Liver (tissue), 9 donors: Measurements from ENCODE around the gene WWC2. TPM values are rescaled to one million over a fixed set of nuclear protein-coding genes. Genes with fewer than 3 reads are reported as not detected.

ENCODE experiments used
- DNase-seq: peaks from one replicate; pipeline ENCODE4 v3.0.0-alpha.2; 2017; ENCODE audit warnings: low spot score
- H3K27ac ChIP-seq, 2 donors: one replicate each; pipeline ENCODE4 v1.7.0; 2013; ENCODE audit warnings: inconsistent platforms in 2 of 2, low read length in 2 of 2, control low read depth in 1 of 2, low read depth in 1 of 2, mild to moderate bottlenecking in 1 of 2
- H3K27me3 ChIP-seq, 4 donors: one replicate each; pipeline versions ENCODE4 v1.6.1 to v1.7.0; 2013; ENCODE audit warnings: low read length in 3 of 4, inconsistent platforms in 1 of 4, mild to moderate bottlenecking in 1 of 4, moderate library complexity in 1 of 4; ENCODE audit not compliant: control insufficient read depth in 4 of 4, insufficient read depth in 4 of 4
- H3K36me3 ChIP-seq, 4 donors: one replicate each; pipeline versions ENCODE4 v1.6.1 to v1.7.0; 2013; ENCODE audit warnings: low read length in 3 of 4, mild to moderate bottlenecking in 3 of 4, low read depth in 1 of 4, moderate library complexity in 1 of 4; ENCODE audit not compliant: control insufficient read depth in 4 of 4, insufficient read depth in 3 of 4
- H3K4me1 ChIP-seq, 4 donors: one replicate each; pipeline versions ENCODE4 v1.6.1 to v1.7.0; 2013; ENCODE audit warnings: low read length in 3 of 4, mild to moderate bottlenecking in 3 of 4, moderate library complexity in 1 of 4; ENCODE audit not compliant: control insufficient read depth in 4 of 4, insufficient read depth in 4 of 4
- H3K4me3 ChIP-seq, 3 donors: one replicate each; pipeline versions ENCODE4 v1.6.1 to v1.7.0; 2013; ENCODE audit warnings: low read length in 3 of 3, control low read depth in 1 of 3, low read depth in 1 of 3, mild to moderate bottlenecking in 1 of 3
- H3K9ac ChIP-seq, 2 donors: one replicate each; pipeline ENCODE4 v1.7.0; 2013; ENCODE audit warnings: low read length in 2 of 2, mild to moderate bottlenecking in 2 of 2, moderate library complexity in 2 of 2, control low read depth in 1 of 2, low read depth in 1 of 2
- H3K9me3 ChIP-seq, 4 donors: one replicate each; pipeline versions ENCODE4 v1.6.1 to v1.7.0; 2013; ENCODE audit warnings: low read length in 3 of 4; ENCODE audit not compliant: control insufficient read depth in 4 of 4
- EGR1 ChIP-seq, 2 donors: IDR thresholded peaks; 2 replicates each; pipeline ENCODE4 v1.6.1; 2016 to 2018; ENCODE audit warnings: antibody characterized with exemption in 2 of 2, low read depth in 2 of 2
- FOXA1 ChIP-seq: IDR thresholded peaks from 2 replicates; pipeline ENCODE4 v1.6.1; 2016; ENCODE audit warnings: antibody characterized with exemption
- FOXA2 ChIP-seq: IDR thresholded peaks from 2 replicates; pipeline ENCODE4 v1.6.1; 2016; ENCODE audit warnings: antibody characterized with exemption
- GABPA ChIP-seq, 2 donors: IDR thresholded peaks in 1 of 2; conservative IDR thresholded peaks in 1 of 2; 2 replicates each; pipeline ENCODE4 v1.6.1; 2016; ENCODE audit warnings: antibody characterized with exemption in 2 of 2, mild to moderate bottlenecking in 1 of 2, moderate library complexity in 1 of 2
- HNF4A ChIP-seq, 2 donors: conservative IDR thresholded peaks; 2 replicates each; pipeline ENCODE4 v1.6.1; 2016; ENCODE audit warnings: antibody characterized with exemption in 2 of 2, mild to moderate bottlenecking in 2 of 2
- HNF4G ChIP-seq: IDR thresholded peaks from 2 replicates; pipeline ENCODE4 v1.6.1; 2016; ENCODE audit warnings: antibody characterized with exemption
- JUND ChIP-seq, 2 donors: IDR thresholded peaks; 2 replicates each; pipeline ENCODE4 v1.6.1; 2016; ENCODE audit warnings: antibody characterized with exemption in 2 of 2
- NR2F2 ChIP-seq: IDR thresholded peaks from 2 replicates; pipeline ENCODE4 v1.6.1; 2016; ENCODE audit warnings: antibody characterized with exemption
- RAD21 ChIP-seq, 2 donors: IDR thresholded peaks; 2 replicates each; pipeline ENCODE4 v1.6.1; 2016; ENCODE audit warnings: antibody characterized with exemption in 2 of 2, mild to moderate bottlenecking in 2 of 2
- RXRA ChIP-seq, 2 donors: IDR thresholded peaks; 2 replicates each; pipeline ENCODE4 v1.6.1; 2017 to 2018; ENCODE audit warnings: antibody characterized with exemption in 2 of 2, mild to moderate bottlenecking in 1 of 2
- SP1 ChIP-seq: IDR thresholded peaks from 2 replicates; pipeline ENCODE4 v1.6.1; 2018; ENCODE audit warnings: antibody characterized with exemption, mild to moderate bottlenecking
- TAF1 ChIP-seq: conservative IDR thresholded peaks from 2 replicates; pipeline ENCODE4 v1.6.1; 2016; ENCODE audit warnings: antibody characterized with exemption, mild to moderate bottlenecking
- YY1 ChIP-seq: IDR thresholded peaks from 2 replicates; pipeline ENCODE4 v1.6.1; 2016; ENCODE audit warnings: antibody characterized with exemption, mild to moderate bottlenecking
- WGBS: extraction: QIAGEN DNeasy Blood & Tissue Kit; methylation state at CpG from one replicate; pipeline ENCODE4 v1.1.7; 2013; 5-methylcytosine and 5-hydroxymethylcytosine counted together
- polyA plus RNA-seq, 2 donors: library from polyadenylated mRNA; stranded (reverse) in 1 of 2; unstranded in 1 of 2; fragments of 200-250 nt in 1 of 2; fragments of >200 nt in 1 of 2; fragmentation: Nextera tagmentation in 1 of 2; extraction: Ambion mirVana in 1 of 2; gene quantifications; one replicate each; pipeline versions ENCODE4 v1.2.1 to v1.2.3, GENCODE V29; 2013 to 2015
- total RNA-seq, 2 donors: library from RNA; depleted of rRNA; stranded (reverse); fragments of >200 nt; gene quantifications; one replicate each; pipeline ENCODE4 v1.2.3, GENCODE V29; 2014
- TF ChIP-seq, protein P1 (sequence below): IDR thresholded peaks from 2 replicates; pipeline ENCODE4 v1.6.1; 2016; ENCODE audit warnings: antibody characterized with exemption, mild to moderate bottlenecking
- TF ChIP-seq, protein P2 (sequence below): IDR thresholded peaks from 2 replicates; pipeline ENCODE4 v1.6.1; 2016; ENCODE audit warnings: antibody characterized with exemption
- TF ChIP-seq, protein P3 (sequence below): IDR thresholded peaks from 2 replicates; pipeline ENCODE4 v1.6.1; 2016; ENCODE audit warnings: antibody characterized with exemption
- TF ChIP-seq, protein P4 (sequence below): fragments of 150-350 bp; IDR thresholded peaks from 2 replicates; pipeline ENCODE4 v1.5.1; 2017; ENCODE audit warnings: improper control_type of control experiment, low read depth, low read length; ENCODE audit not compliant: missing input control
- TF ChIP-seq, protein P5 (sequence below): IDR thresholded peaks from 2 replicates; pipeline ENCODE4 v1.6.1; 2016; ENCODE audit warnings: antibody characterized with exemption
- donor health status: healthy.
- donor health status: healthy.
- donor health status: healthy.
- donor health status: healthy.
- donor health status: healthy.

The WWC2 gene
- total and polyA plus RNA-seq, 4 donors = 8.6 to 60.1 (median 13.3) TPM

DNA sequence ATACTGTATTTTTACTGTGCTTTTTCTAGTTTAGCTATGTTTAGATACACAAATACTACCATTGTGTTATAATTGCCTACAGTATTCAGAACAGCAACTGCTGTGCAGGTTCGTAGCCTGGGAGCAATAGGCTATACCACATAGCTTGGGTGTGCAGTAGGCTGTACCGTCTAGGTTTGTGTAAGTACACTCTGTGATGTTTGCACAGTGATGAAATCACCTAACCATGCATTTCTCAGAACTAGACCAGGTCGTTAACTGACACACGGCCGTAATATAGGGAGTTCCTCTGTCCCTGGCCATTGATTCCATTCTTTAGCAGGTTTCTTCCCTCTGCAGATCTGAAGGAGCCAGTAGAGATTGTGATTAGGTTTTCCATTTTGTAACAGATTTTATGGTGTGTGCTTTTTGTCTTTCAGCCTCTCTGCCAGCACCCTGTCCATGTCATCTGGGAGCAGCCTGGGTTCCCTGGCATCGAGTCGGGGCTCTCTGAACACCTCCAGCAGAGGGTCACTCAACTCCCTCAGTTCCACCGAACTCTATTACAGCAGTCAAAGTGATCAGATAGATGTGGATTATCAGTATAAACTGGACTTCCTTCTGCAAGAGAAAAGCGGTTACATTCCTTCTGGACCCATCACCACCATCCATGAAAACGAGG lies 161.6 kb downstream of the WWC2 start (continued):
- TF ChIP-seq, protein P1, sequence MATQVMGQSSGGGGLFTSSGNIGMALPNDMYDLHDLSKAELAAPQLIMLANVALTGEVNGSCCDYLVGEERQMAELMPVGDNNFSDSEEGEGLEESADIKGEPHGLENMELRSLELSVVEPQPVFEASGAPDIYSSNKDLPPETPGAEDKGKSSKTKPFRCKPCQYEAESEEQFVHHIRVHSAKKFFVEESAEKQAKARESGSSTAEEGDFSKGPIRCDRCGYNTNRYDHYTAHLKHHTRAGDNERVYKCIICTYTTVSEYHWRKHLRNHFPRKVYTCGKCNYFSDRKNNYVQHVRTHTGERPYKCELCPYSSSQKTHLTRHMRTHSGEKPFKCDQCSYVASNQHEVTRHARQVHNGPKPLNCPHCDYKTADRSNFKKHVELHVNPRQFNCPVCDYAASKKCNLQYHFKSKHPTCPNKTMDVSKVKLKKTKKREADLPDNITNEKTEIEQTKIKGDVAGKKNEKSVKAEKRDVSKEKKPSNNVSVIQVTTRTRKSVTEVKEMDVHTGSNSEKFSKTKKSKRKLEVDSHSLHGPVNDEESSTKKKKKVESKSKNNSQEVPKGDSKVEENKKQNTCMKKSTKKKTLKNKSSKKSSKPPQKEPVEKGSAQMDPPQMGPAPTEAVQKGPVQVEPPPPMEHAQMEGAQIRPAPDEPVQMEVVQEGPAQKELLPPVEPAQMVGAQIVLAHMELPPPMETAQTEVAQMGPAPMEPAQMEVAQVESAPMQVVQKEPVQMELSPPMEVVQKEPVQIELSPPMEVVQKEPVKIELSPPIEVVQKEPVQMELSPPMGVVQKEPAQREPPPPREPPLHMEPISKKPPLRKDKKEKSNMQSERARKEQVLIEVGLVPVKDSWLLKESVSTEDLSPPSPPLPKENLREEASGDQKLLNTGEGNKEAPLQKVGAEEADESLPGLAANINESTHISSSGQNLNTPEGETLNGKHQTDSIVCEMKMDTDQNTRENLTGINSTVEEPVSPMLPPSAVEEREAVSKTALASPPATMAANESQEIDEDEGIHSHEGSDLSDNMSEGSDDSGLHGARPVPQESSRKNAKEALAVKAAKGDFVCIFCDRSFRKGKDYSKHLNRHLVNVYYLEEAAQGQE = no peak
- TF ChIP-seq EGR1 (IDR thresholded peaks at IDR 0.05; ENCODE audit: low read depth in 2 of 2) (no peak), RAD21 (IDR thresholded peaks at IDR 0.05) (peak; percentile 37 to 51), NR2F2 (no peak), RXRA (IDR thresholded peaks at IDR 0.05) (peak; percentile 76 to 79)
- TF ChIP-seq, protein P2, sequence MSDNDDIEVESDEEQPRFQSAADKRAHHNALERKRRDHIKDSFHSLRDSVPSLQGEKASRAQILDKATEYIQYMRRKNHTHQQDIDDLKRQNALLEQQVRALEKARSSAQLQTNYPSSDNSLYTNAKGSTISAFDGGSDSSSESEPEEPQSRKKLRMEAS = peak; percentile 71

DNA sequence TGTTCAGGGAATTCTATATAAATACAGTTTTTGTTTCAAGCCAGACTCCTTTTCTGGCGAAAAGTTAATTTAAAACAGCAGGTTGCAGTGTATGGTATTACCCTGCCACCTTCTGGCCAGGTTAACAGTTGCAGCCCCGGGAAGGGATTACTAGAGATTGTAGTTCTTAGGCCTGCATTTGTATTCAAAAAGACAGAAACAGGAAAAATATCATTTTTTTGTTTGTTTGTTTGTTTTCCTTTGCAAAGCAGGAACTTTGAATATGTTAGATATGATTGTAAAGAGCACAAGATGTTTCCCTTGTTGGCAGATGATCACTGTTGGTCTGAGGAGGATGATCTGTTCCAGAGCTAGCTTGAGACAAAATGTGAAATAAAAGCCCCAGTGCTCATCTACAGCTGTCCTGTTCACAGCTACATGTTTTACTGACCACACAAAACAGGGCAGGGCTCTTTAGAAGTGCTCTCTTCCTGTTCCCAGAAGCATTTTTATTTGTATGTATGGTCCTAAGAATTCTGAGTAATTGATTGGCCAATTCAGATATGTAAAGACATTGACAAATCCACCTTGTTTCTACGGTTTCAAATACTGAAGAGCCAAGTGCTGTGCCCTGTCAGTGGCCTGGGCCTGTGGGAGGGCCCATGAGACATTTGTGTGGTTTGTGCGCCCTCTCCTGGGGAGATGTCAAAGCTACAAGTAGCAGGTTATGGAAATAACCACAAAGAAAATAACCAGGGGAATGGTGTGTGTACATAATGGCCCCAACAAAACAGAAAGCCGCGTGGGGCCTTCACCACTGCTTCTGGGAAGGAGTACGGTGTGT lies 163.1 kb downstream of the WWC2 start:
- Histone ChIP-seq H3K36me3 (peaks cover 0 to 21% (median 14%) of the 10 kb centered on the region in 4 donors), H3K27ac (peak overlapping the region in 1 of 2 donors; percentile 63), H3K27me3 (no peaks in the 10 kb centered on the region), H3K9me3 (no peaks in the 10 kb centered on the region), H3K4me3 (peak overlapping the region in 2 of 3 donors; percentile 22 to 38), H3K9ac (peak overlapping the region; percentile 43 to 64), H3K4me1 (peaks cover 1 to 35% (median 26%) of the 10 kb centered on the region in 4 donors)
- TF ChIP-seq EGR1 (IDR thresholded peaks at IDR 0.05; ENCODE audit: low read depth in 2 of 2) (no peak), HNF4G (no peak), RXRA (IDR thresholded peaks at IDR 0.05) (no peak), JUND (IDR thresholded peaks at IDR 0.05) (peak in 1 of 2 donors; percentile 61), TAF1 (no peak), SP1 (peak; percentile 6), HNF4A (conservative IDR thresholded peaks at IDR 0.05) (peak in 1 of 2 donors; percentile 13), NR2F2 (no peak), GABPA (IDR thresholded peaks at IDR 0.05 in 1 of 2, conservative IDR thresholded peaks at IDR 0.05 in 1 of 2) (no peak), FOXA1 (no peak), YY1 (no peak), FOXA2 (no peak), RAD21 (IDR thresholded peaks at IDR 0.05) (peak; percentile 84 to 93)
- TF ChIP-seq, protein P3, sequence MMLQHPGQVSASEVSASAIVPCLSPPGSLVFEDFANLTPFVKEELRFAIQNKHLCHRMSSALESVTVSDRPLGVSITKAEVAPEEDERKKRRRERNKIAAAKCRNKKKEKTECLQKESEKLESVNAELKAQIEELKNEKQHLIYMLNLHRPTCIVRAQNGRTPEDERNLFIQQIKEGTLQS = no peak
- TF ChIP-seq, protein P4, sequence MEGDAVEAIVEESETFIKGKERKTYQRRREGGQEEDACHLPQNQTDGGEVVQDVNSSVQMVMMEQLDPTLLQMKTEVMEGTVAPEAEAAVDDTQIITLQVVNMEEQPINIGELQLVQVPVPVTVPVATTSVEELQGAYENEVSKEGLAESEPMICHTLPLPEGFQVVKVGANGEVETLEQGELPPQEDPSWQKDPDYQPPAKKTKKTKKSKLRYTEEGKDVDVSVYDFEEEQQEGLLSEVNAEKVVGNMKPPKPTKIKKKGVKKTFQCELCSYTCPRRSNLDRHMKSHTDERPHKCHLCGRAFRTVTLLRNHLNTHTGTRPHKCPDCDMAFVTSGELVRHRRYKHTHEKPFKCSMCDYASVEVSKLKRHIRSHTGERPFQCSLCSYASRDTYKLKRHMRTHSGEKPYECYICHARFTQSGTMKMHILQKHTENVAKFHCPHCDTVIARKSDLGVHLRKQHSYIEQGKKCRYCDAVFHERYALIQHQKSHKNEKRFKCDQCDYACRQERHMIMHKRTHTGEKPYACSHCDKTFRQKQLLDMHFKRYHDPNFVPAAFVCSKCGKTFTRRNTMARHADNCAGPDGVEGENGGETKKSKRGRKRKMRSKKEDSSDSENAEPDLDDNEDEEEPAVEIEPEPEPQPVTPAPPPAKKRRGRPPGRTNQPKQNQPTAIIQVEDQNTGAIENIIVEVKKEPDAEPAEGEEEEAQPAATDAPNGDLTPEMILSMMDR = peak; percentile 96
- TF ChIP-seq, protein P2 = no peak
- TF ChIP-seq, protein P5, sequence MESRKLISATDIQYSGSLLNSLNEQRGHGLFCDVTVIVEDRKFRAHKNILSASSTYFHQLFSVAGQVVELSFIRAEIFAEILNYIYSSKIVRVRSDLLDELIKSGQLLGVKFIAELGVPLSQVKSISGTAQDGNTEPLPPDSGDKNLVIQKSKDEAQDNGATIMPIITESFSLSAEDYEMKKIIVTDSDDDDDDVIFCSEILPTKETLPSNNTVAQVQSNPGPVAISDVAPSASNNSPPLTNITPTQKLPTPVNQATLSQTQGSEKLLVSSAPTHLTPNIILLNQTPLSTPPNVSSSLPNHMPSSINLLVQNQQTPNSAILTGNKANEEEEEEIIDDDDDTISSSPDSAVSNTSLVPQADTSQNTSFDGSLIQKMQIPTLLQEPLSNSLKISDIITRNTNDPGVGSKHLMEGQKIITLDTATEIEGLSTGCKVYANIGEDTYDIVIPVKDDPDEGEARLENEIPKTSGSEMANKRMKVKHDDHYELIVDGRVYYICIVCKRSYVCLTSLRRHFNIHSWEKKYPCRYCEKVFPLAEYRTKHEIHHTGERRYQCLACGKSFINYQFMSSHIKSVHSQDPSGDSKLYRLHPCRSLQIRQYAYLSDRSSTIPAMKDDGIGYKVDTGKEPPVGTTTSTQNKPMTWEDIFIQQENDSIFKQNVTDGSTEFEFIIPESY = no peak
- TF ChIP-seq, protein P1 = no peak
- 7% methylated on average over 7 of the region's 7 CpGs for whole genome bisulfite sequencing
- DNase-seq = peak; percentile 81
